ENCODE data around the gene TUNAR. TPM values are rescaled to one million over a fixed set of nuclear protein-coding genes. Genes with fewer than 3 reads are reported as not detected.

Gene TUNAR
- total and polyA plus RNA-seq, 2 experiments from 2014 or later: 23.1 to 56.2 TPM

DNA sequence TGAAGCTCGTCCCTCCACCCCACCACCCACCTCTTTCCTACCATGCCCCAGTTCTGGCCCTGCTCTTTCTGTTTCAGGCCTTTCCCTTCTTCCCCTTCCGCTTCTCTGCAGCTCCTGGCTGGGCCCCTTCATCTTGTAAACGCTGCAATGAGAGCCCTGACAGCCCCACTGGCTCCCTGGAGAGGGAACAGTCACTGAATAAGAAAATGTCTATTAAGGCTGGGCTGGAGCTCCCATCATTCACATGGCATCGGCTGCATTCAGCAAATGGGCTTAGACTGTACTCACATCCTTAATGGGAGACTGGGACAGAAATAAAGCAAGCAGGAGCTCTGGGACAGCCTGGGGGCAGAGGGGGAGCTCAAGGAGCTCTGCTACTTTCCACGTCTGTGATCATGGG is 45.2 kb upstream of the TUNAR start (continued):
- TF ChIP-seq REST (IDR thresholded peaks at IDR 0.05; ENCODE audit: unreplicated experiment) (no peak), JUNB (IDR thresholded peaks at IDR 0.05; ENCODE audit: unreplicated experiment) (no peak), POLR2AphosphoS5 (IDR thresholded peaks at IDR 0.05; ENCODE audit: low read depth) (no peak), NANOG (IDR thresholded peaks at IDR 0.05; ENCODE audit: borderline replicate concordance) (no peak), STAT1 (IDR thresholded peaks at IDR 0.05; ENCODE audit: unreplicated experiment) (no peak)
- TF ChIP-seq, protein P1, sequence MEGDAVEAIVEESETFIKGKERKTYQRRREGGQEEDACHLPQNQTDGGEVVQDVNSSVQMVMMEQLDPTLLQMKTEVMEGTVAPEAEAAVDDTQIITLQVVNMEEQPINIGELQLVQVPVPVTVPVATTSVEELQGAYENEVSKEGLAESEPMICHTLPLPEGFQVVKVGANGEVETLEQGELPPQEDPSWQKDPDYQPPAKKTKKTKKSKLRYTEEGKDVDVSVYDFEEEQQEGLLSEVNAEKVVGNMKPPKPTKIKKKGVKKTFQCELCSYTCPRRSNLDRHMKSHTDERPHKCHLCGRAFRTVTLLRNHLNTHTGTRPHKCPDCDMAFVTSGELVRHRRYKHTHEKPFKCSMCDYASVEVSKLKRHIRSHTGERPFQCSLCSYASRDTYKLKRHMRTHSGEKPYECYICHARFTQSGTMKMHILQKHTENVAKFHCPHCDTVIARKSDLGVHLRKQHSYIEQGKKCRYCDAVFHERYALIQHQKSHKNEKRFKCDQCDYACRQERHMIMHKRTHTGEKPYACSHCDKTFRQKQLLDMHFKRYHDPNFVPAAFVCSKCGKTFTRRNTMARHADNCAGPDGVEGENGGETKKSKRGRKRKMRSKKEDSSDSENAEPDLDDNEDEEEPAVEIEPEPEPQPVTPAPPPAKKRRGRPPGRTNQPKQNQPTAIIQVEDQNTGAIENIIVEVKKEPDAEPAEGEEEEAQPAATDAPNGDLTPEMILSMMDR (conservative IDR thresholded peaks at IDR 0.05; ENCODE audit: low read depth in 2 of 2): no peak

GRCh38 chr14:95832012-95832411 is 44.6 kb upstream of the TUNAR start:
- peaks cover 4% of the 10 kb centered on the region for H3K27me3 Mint-ChIP-seq (ENCODE audit: insufficient read depth, low read depth, poor library complexity)
- Histone ChIP-seq H3K36me3 (ENCODE audit: insufficient read depth) (no peaks in the 10 kb centered on the region), H2AFZ (peak overlapping the region; percentile 94), H3K4me2 (no peak overlapping the region; the same call in 1 of the 2 replicates), H3K27ac (ENCODE audit: low read depth) (no peak overlapping the region), H3K27me3 (ENCODE audit: insufficient read depth) (no peaks in the 10 kb centered on the region), H3K9me2 (ENCODE audit: insufficient read depth) (peaks cover 9% of the 10 kb centered on the region), H3K4me1 (ENCODE audit: insufficient read depth) (peaks cover 12% of the 10 kb centered on the region; the same call in 1 of the 2 replicates), H4K20me1 (replicated peaks; ENCODE audit: insufficient read depth) (no peaks in the 10 kb centered on the region), H3F3A (replicated peaks; ENCODE audit: low read depth) (no peaks in the 10 kb centered on the region), H3K4me3 (no peak overlapping the region), H3K79me2 (replicated peaks; ENCODE audit: insufficient read depth) (no peaks in the 10 kb centered on the region)
- H3K4me1 Mint-ChIP-seq: peaks cover 21% of the 10 kb centered on the region
- peak; percentile 84 for ATAC-seq
- peak; percentile 33 for DNase-seq (ENCODE audit: low spot score)
- TF ChIP-seq JUNB (IDR thresholded peaks at IDR 0.05; ENCODE audit: unreplicated experiment) (no peak), NANOG (IDR thresholded peaks at IDR 0.05; ENCODE audit: borderline replicate concordance) (no peak), ZNF331 (CRISPR knock-in tag; IDR thresholded peaks at IDR 0.05; ENCODE audit: low read depth) (no peak), POLR2AphosphoS5 (IDR thresholded peaks at IDR 0.05; ENCODE audit: low read depth) (no peak), ZNF114 (CRISPR knock-in tag; IDR thresholded peaks at IDR 0.05) (no peak)
- H3K4me3 Mint-ChIP-seq: no peak overlapping the region; the same call in 2 of the 3 replicates
- no peak overlapping the region for H3K27ac Mint-ChIP-seq
- peaks cover 12% of the 10 kb centered on the region for H3K9me3 Mint-ChIP-seq
- no peaks in the 10 kb centered on the region for H3K36me3 Mint-ChIP-seq (ENCODE audit: low read depth)

DNA sequence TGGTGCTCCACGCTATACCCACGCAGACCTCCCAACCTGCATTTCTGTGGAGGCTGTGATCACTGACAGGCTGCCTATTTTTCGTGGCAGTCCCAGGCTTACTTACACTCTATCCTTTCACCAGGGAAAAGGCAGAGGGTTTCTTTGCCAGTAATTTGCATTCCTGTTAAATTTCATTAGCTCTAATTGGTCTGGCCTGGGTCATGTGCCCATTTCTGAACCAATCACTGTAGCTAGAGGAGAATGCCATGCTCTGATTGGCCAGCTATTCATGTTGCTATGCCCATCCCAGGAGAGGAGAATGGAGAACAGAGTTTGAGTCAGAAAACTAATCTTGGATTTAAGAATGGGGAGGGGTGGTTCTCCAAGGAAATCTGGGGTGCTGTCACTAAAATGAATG is 43.2 kb upstream of the TUNAR start:
- Histone ChIP-seq H3K4me3 (no peak overlapping the region), H4K20me1 (replicated peaks; ENCODE audit: insufficient read depth) (no peaks in the 10 kb centered on the region), H3K79me2 (replicated peaks; ENCODE audit: insufficient read depth) (no peaks in the 10 kb centered on the region), H3K9me2 (ENCODE audit: insufficient read depth) (peaks cover 9% of the 10 kb centered on the region), H3K27me3 (ENCODE audit: insufficient read depth) (no peaks in the 10 kb centered on the region), H3K4me2 (no peak overlapping the region), H3K4me1 (ENCODE audit: insufficient read depth) (peaks cover 12% of the 10 kb centered on the region; the same call in 1 of the 2 replicates), H3K36me3 (ENCODE audit: insufficient read depth) (no peaks in the 10 kb centered on the region), H2AFZ (no peak overlapping the region), H3F3A (replicated peaks; ENCODE audit: low read depth) (no peaks in the 10 kb centered on the region), H3K27ac (ENCODE audit: low read depth) (no peak overlapping the region)
- peak; percentile 26; the same call in 1 of the 3 replicates for ATAC-seq
- DNase-seq (ENCODE audit: low spot score): peak; percentile 24
- Mint-ChIP-seq H3K4me1 (peaks cover 23% of the 10 kb centered on the region), H3K27ac (no peak overlapping the region), H3K9me3 (peaks cover 9% of the 10 kb centered on the region), H3K4me3 (no peak overlapping the region), H3K36me3 (ENCODE audit: low read depth) (no peaks in the 10 kb centered on the region), H3K27me3 (ENCODE audit: insufficient read depth, low read depth, poor library complexity) (peaks cover 6% of the 10 kb centered on the region)
- TF ChIP-seq REST (IDR thresholded peaks at IDR 0.05; ENCODE audit: unreplicated experiment) (no peak), NANOG (IDR thresholded peaks at IDR 0.05; ENCODE audit: borderline replicate concordance) (no peak), ZNF114 (CRISPR knock-in tag; IDR thresholded peaks at IDR 0.05) (no peak), POLR2AphosphoS5 (IDR thresholded peaks at IDR 0.05; ENCODE audit: low read depth) (no peak), EZH2 (IDR thresholded peaks at IDR 0.05; ENCODE audit: low read depth, unreplicated experiment) (no peak), CREB1 (CRISPR knock-in tag; IDR thresholded peaks at IDR 0.05; ENCODE audit: low read depth) (no peak), STAT1 (IDR thresholded peaks at IDR 0.05; ENCODE audit: unreplicated experiment) (no peak), EZH2phosphoT487 (IDR thresholded peaks at IDR 0.05; ENCODE audit: unreplicated experiment) (no peak), ZNF331 (CRISPR knock-in tag; IDR thresholded peaks at IDR 0.05; ENCODE audit: low read depth) (no peak)
